ENCODE data around the gene UROD.

DNA sequence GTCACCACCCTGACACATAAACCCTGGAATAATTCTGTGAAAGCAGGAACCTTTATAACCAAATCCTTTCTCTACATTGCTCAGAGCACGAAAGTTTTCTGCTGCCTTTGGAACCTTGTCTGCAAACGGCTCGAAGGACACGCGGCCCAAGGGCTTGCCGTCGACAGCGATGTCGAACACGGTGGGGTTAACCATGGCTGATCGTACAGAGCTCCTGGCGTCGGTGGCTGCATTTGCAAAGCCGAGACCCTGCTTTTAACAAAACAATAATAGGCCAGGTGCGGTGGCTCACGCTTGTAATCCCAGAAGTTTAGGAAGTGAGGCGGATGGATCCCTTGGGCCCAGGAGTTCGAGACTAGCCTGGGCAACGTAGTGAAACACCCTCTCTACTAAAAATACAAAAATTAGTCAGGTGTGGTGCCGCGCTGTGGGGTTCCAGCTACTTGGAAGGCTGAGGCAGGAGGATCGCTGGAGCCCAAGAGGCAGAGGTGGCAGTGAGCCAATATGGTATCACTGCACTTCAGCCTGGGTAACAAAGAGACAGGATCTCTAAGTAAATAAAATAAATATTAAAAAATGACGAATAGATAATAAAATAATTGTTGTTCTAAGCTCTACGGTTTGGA lies 23.4 kb upstream of the UROD start:
- TF ChIP-seq, protein P1, sequence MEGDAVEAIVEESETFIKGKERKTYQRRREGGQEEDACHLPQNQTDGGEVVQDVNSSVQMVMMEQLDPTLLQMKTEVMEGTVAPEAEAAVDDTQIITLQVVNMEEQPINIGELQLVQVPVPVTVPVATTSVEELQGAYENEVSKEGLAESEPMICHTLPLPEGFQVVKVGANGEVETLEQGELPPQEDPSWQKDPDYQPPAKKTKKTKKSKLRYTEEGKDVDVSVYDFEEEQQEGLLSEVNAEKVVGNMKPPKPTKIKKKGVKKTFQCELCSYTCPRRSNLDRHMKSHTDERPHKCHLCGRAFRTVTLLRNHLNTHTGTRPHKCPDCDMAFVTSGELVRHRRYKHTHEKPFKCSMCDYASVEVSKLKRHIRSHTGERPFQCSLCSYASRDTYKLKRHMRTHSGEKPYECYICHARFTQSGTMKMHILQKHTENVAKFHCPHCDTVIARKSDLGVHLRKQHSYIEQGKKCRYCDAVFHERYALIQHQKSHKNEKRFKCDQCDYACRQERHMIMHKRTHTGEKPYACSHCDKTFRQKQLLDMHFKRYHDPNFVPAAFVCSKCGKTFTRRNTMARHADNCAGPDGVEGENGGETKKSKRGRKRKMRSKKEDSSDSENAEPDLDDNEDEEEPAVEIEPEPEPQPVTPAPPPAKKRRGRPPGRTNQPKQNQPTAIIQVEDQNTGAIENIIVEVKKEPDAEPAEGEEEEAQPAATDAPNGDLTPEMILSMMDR (IDR thresholded peaks at IDR 0.05), result no peak
- TF ChIP-seq POLR2A (IDR thresholded peaks at IDR 0.05), result no peak
